Measurements from ENCODE around the gene BCL7A.
A peak's percentile ranks its signal among the peaks of the same experiment; 100 is the strongest.

The BCL7A gene

GRCh38 chr12:122062832-122063693 lies 41.4 kb downstream of the BCL7A start:
- no peak for TF ChIP-seq CTCF (IDR thresholded peaks at IDR 0.05; ENCODE audit: insufficient read depth, low read length, poor library complexity, severe bottlenecking)
- H3K27me3 ChIP-seq (ENCODE audit: low read length), result no peaks in the 10 kb centered on the region
- no peaks in the 10 kb centered on the region for H3K9me2 ChIP-seq (replicated peaks; ENCODE audit: insufficient read depth, low read length)
- H2AFZ ChIP-seq (ENCODE audit: low read depth, low read length, severe bottlenecking), result no peak overlapping the region
- H3K79me2 ChIP-seq (ENCODE audit: insufficient read depth, low read length), result no peaks in the 10 kb centered on the region; the same call in 1 of the 2 replicates
- no peaks in the 10 kb centered on the region for H4K20me1 ChIP-seq (ENCODE audit: low read depth, low read length)
- peak overlapping the region; percentile 70 for H3K4me2 ChIP-seq (ENCODE audit: low read depth, low read length, poor library complexity, severe bottlenecking)
- H3K4me3 ChIP-seq (ENCODE audit: insufficient read depth, low read length, poor library complexity, severe bottlenecking), result no peak overlapping the region
- H3K9me3 ChIP-seq (ENCODE audit: insufficient read depth, low read length), result no peaks in the 10 kb centered on the region
- peak overlapping the region; percentile 30 for H3K27ac ChIP-seq (ENCODE audit: low read depth, low read length)
- peaks cover 4% of the 10 kb centered on the region; the same call in 1 of the 2 replicates for H3K36me3 ChIP-seq (ENCODE audit: low read length)
- H3F3A ChIP-seq (ENCODE audit: insufficient read depth), result peaks cover 50% of the 10 kb centered on the region
- H3K9ac ChIP-seq (ENCODE audit: low read length), result no peak overlapping the region

- Histone ChIP-seq H3K79me2 (ENCODE audit: insufficient read depth, low read length) (no peaks in the 10 kb centered on the region; the same call in 1 of the 2 replicates), H2AFZ (ENCODE audit: low read depth, low read length, severe bottlenecking) (no peak overlapping the region), H3K27ac (ENCODE audit: low read depth, low read length) (peak overlapping the region; percentile 30; the same call in 1 of the 2 replicates), H3K36me3 (ENCODE audit: low read length) (peaks cover 4% of the 10 kb centered on the region; the same call in 1 of the 2 replicates), H3K4me2 (ENCODE audit: low read depth, low read length, poor library complexity, severe bottlenecking) (peak overlapping the region; percentile 70), H3F3A (ENCODE audit: insufficient read depth) (peaks cover 50% of the 10 kb centered on the region), H3K27me3 (ENCODE audit: low read length) (no peaks in the 10 kb centered on the region), H3K4me3 (ENCODE audit: insufficient read depth, low read length, poor library complexity, severe bottlenecking) (no peak overlapping the region), H3K9me3 (ENCODE audit: insufficient read depth, low read length) (no peaks in the 10 kb centered on the region), H3K9me2 (replicated peaks; ENCODE audit: insufficient read depth, low read length) (no peaks in the 10 kb centered on the region), H3K9ac (ENCODE audit: low read length) (no peak overlapping the region), H4K20me1 (ENCODE audit: low read depth, low read length) (no peaks in the 10 kb centered on the region)
- TF ChIP-seq EZH2phosphoT487 (conservative IDR thresholded peaks at IDR 0.05; ENCODE audit: low read length), result no peak
- no peak for TF ChIP-seq CTCF (IDR thresholded peaks at IDR 0.05; ENCODE audit: insufficient read depth, low read length, poor library complexity, severe bottlenecking)
Observed at GRCh38 chr12:122063694-122064024, 42.0 kb downstream of the BCL7A start.

GRCh38 chr12:122064025-122064777 lies 42.5 kb downstream of the BCL7A start:
- peak overlapping the region; percentile 46 for H2AFZ ChIP-seq (ENCODE audit: low read depth, low read length, severe bottlenecking)

More at GRCh38 chr12:122064025-122064777, 42.5 kb downstream of the BCL7A start:
- Histone ChIP-seq H3K4me3 (ENCODE audit: insufficient read depth, low read length, poor library complexity, severe bottlenecking) (peak overlapping the region; percentile 58), H3K27ac (ENCODE audit: low read depth, low read length) (0 out of 2 replicates have a peak overlapping the region, but pooled peaks have one; percentile 30), H3K9me3 (ENCODE audit: insufficient read depth, low read length) (no peaks in the 10 kb centered on the region), H3K79me2 (ENCODE audit: insufficient read depth, low read length) (no peaks in the 10 kb centered on the region; the same call in 1 of the 2 replicates), H3K9ac (ENCODE audit: low read length) (peak overlapping the region; percentile 54), H3F3A (ENCODE audit: insufficient read depth) (peaks cover 45% of the 10 kb centered on the region), H3K9me2 (replicated peaks; ENCODE audit: insufficient read depth, low read length) (no peaks in the 10 kb centered on the region), H4K20me1 (ENCODE audit: low read depth, low read length) (no peaks in the 10 kb centered on the region), H3K4me2 (ENCODE audit: low read depth, low read length, poor library complexity, severe bottlenecking) (peak overlapping the region; percentile 70), H3K36me3 (ENCODE audit: low read length) (peaks cover 4% of the 10 kb centered on the region; the same call in 1 of the 2 replicates), H3K27me3 (ENCODE audit: low read length) (no peaks in the 10 kb centered on the region)
- TF ChIP-seq EZH2phosphoT487 (conservative IDR thresholded peaks at IDR 0.05; ENCODE audit: low read length) (no peak), CTCF (IDR thresholded peaks at IDR 0.05; ENCODE audit: insufficient read depth, low read length, poor library complexity, severe bottlenecking) (peak; percentile 48)

Data from SU-DHL-6 (cell line).